Gastrocnemius medialis (tissue), 4 donors: ENCODE data around the gene DNAH2.

Source experiments
- POLR2A ChIP-seq, 2 donors: fragments of 450-650 bp; IDR thresholded peaks; one replicate each; pipeline ENCODE4 v1.6.1; 2017; ENCODE audit warnings: antibody characterized with exemption in 2 of 2, mild to moderate bottlenecking in 2 of 2, moderate library complexity in 2 of 2
- TF ChIP-seq, protein P1 (sequence below), 5 experiments: fragments of 450-650 bp in 3 of 5; fragments of 200-600 bp in 2 of 5; sonication (generic) in 2 of 5; IDR thresholded peaks in 4 of 5; conservative IDR thresholded peaks in 1 of 5; 1 replicate in 4 of 5; 2 replicates in 1 of 5; pipeline ENCODE4 v1.5.1; 2016 to 2019; ENCODE audit warnings: antibody characterized with exemption in 5 of 5, mild to moderate bottlenecking in 3 of 5, moderate library complexity in 3 of 5

- TF ChIP-seq, protein P1, sequence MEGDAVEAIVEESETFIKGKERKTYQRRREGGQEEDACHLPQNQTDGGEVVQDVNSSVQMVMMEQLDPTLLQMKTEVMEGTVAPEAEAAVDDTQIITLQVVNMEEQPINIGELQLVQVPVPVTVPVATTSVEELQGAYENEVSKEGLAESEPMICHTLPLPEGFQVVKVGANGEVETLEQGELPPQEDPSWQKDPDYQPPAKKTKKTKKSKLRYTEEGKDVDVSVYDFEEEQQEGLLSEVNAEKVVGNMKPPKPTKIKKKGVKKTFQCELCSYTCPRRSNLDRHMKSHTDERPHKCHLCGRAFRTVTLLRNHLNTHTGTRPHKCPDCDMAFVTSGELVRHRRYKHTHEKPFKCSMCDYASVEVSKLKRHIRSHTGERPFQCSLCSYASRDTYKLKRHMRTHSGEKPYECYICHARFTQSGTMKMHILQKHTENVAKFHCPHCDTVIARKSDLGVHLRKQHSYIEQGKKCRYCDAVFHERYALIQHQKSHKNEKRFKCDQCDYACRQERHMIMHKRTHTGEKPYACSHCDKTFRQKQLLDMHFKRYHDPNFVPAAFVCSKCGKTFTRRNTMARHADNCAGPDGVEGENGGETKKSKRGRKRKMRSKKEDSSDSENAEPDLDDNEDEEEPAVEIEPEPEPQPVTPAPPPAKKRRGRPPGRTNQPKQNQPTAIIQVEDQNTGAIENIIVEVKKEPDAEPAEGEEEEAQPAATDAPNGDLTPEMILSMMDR (IDR thresholded peaks at IDR 0.05 in 4 of 5, conservative IDR thresholded peaks at IDR 0.05 in 1 of 5): no peak
- no peak for TF ChIP-seq POLR2A (IDR thresholded peaks at IDR 0.05)
Observed at GRCh38 chr17:7848131-7848579, 130.6 kb downstream of the DNAH2 start.
